GM23338 (cell line): Measurements from ENCODE around the gene LRRC17. TPM values are rescaled to one million over a fixed set of nuclear protein-coding genes. Genes with fewer than 3 reads are reported as not detected.

Source experiments
- ATAC-seq: fragments of 200-7000 bp; cut with Tn5 transposase; 3 replicates; pipeline ENCODE4 v1.9.1; 2020
- DNase-seq: peaks from one replicate; pipeline ENCODE4 v3.0.0-alpha.2; 2015; ENCODE audit warnings: low spot score
- H2AFZ ChIP-seq: fragments of 200-600 bp; sonication (generic); 2 replicates; pipeline ENCODE4 v1.8.0; 2016; ENCODE audit warnings: antibody characterized with exemption, mild to moderate bottlenecking, moderate library complexity
- H3F3A ChIP-seq: fragments of 200-600 bp; sonication (generic); replicated peaks from 2 replicates; pipeline ENCODE4 v1.8.0; 2017; ENCODE audit warnings: antibody characterized with exemption, mixed run types, low read depth
- H3K27ac ChIP-seq: fragments of 200-600 bp; sonication (generic); 2 replicates; pipeline ENCODE4 v1.6.1; 2016; ENCODE audit warnings: low read depth
- H3K27me3 ChIP-seq: fragments of 200-600 bp; sonication (generic); 2 replicates; pipeline ENCODE4 v1.8.0; 2016; ENCODE audit warnings: mild to moderate bottlenecking, mixed run types, moderate library complexity; ENCODE audit not compliant: insufficient read depth
- H3K36me3 ChIP-seq: fragments of 200-600 bp; sonication (generic); 2 replicates; pipeline ENCODE4 v1.8.0; 2016; ENCODE audit warnings: mild to moderate bottlenecking; ENCODE audit not compliant: insufficient read depth
- H3K4me1 ChIP-seq: fragments of 200-600 bp; sonication (generic); 2 replicates; pipeline ENCODE4 v1.8.0; 2016; ENCODE audit warnings: mild to moderate bottlenecking, moderate library complexity; ENCODE audit not compliant: insufficient read depth
- H3K4me2 ChIP-seq: fragments of 200-600 bp; sonication (generic); 2 replicates; pipeline ENCODE4 v1.7.1; 2017; ENCODE audit warnings: mixed run types
- H3K4me3 ChIP-seq: fragments of 200-600 bp; sonication (generic); 2 replicates; pipeline ENCODE4 v1.6.1; 2016; ENCODE audit warnings: mixed run types
- H3K79me2 ChIP-seq: fragments of 200-600 bp; sonication (generic); replicated peaks from 2 replicates; pipeline ENCODE4 v1.8.0; 2017; ENCODE audit warnings: mild to moderate bottlenecking; ENCODE audit not compliant: insufficient read depth
- H3K9me2 ChIP-seq: fragments of 200-600 bp; sonication (generic); 2 replicates; pipeline ENCODE4 v1.8.0; 2017; ENCODE audit not compliant: insufficient read depth
- H4K20me1 ChIP-seq: fragments of 200-600 bp; sonication (generic); replicated peaks from 2 replicates; pipeline ENCODE4 v1.8.0; 2017; ENCODE audit warnings: mild to moderate bottlenecking; ENCODE audit not compliant: insufficient read depth
- H3K27ac Mint-ChIP-seq: 2 replicates; pipeline ENCODE4 v1.8.0; 2020; ENCODE audit warnings: inconsistent platforms, mild to moderate bottlenecking, moderate library complexity, mixed read lengths
- H3K27me3 Mint-ChIP-seq: 3 replicates; pipeline ENCODE4 v1.8.0; 2022; ENCODE audit warnings: low read depth, mild to moderate bottlenecking, moderate library complexity, mixed read lengths, inconsistent platforms; ENCODE audit not compliant: insufficient read depth, poor library complexity
- H3K36me3 Mint-ChIP-seq: 3 replicates; pipeline ENCODE4 v1.8.0; 2021; ENCODE audit warnings: low read depth, mild to moderate bottlenecking, inconsistent platforms, moderate library complexity, mixed read lengths
- H3K4me1 Mint-ChIP-seq: 3 replicates; pipeline ENCODE4 v1.8.0; 2020; ENCODE audit warnings: mild to moderate bottlenecking, inconsistent platforms, mixed read lengths
- H3K4me3 Mint-ChIP-seq: 3 replicates; pipeline ENCODE4 v1.8.0; 2021; ENCODE audit warnings: moderate library complexity, mild to moderate bottlenecking, inconsistent platforms, mixed read lengths
- H3K9me3 Mint-ChIP-seq: 3 replicates; pipeline ENCODE4 v1.8.0; 2020; ENCODE audit warnings: moderate library complexity, mild to moderate bottlenecking, inconsistent platforms, mixed read lengths
- CREB1 ChIP-seq: fragments of 250-450 bp; sonication (Bioruptor Pico); IDR thresholded peaks from 2 replicates; pipeline ENCODE4 v1.5.0; 2020; ENCODE audit warnings: low read depth, mild to moderate bottlenecking, moderate library complexity
- CTCF ChIP-seq, 2 experiments: fragments of 200-600 bp in 1 of 2; sonication (generic) in 1 of 2; conservative IDR thresholded peaks; 2 replicates each; pipeline versions ENCODE4 v1.5.1 to v1.6.1; 2016 to 2017; ENCODE audit warnings: antibody characterized with exemption in 2 of 2, low read depth in 2 of 2, mild to moderate bottlenecking in 2 of 2, moderate library complexity in 1 of 2
- ETS1 ChIP-seq: IDR thresholded peaks from 2 replicates; pipeline ENCODE4 v1.6.1; 2016; ENCODE audit warnings: antibody characterized with exemption
- EZH2 ChIP-seq: fragments of 200-600 bp; sonication (generic); IDR thresholded peaks from one replicate; pipeline ENCODE4 v1.8.0; 2017; ENCODE audit warnings: antibody characterized with exemption, mild to moderate bottlenecking, low read depth; ENCODE audit not compliant: unreplicated experiment
- EZH2phosphoT487 ChIP-seq: fragments of 200-600 bp; sonication (generic); IDR thresholded peaks from one replicate; pipeline ENCODE4 v1.8.1; 2018; ENCODE audit warnings: antibody characterized with exemption; ENCODE audit not compliant: unreplicated experiment
- JUNB ChIP-seq: IDR thresholded peaks from one replicate; pipeline ENCODE4 v1.6.1; 2016; ENCODE audit warnings: antibody characterized with exemption; ENCODE audit not compliant: unreplicated experiment
- NANOG ChIP-seq: IDR thresholded peaks from 2 replicates; pipeline ENCODE4 v1.6.1; 2016; ENCODE audit warnings: antibody characterized with exemption, borderline replicate concordance
- POLR2AphosphoS5 ChIP-seq: IDR thresholded peaks from 2 replicates; pipeline ENCODE4 v1.6.1; 2016; ENCODE audit warnings: antibody characterized with exemption, low read depth
- STAT1 ChIP-seq: IDR thresholded peaks from one replicate; pipeline ENCODE4 v1.6.1; 2016; ENCODE audit warnings: antibody characterized with exemption; ENCODE audit not compliant: unreplicated experiment
- ZNF114 ChIP-seq: fragments of 250-450 bp; sonication (Bioruptor Pico); IDR thresholded peaks from 2 replicates; pipeline ENCODE4 v1.5.0; 2020; ENCODE audit warnings: mild to moderate bottlenecking, moderate library complexity
- ZNF331 ChIP-seq: fragments of 250-450 bp; sonication (Bioruptor Pico); IDR thresholded peaks from 2 replicates; pipeline ENCODE4 v1.5.0; 2020; ENCODE audit warnings: low read depth, mild to moderate bottlenecking, moderate library complexity
- polyA plus RNA-seq: library from polyadenylated mRNA; unstranded; fragments of >200 nt; fragmentation: Nextera tagmentation; extraction: Ambion mirVana; gene quantifications from 2 replicates; pipeline ENCODE4 v1.2.1, GENCODE V29; 2016
- total RNA-seq: library from RNA; depleted of rRNA; stranded (reverse); fragments of >200 nt; shearing (Covaris generic); gene quantifications from 2 replicates; pipeline ENCODE4 v1.2.3, GENCODE V29; 2014
- TF ChIP-seq, protein P1 (sequence below): fragments of 250-450 bp; sonication (Bioruptor Pico); IDR thresholded peaks from 2 replicates; pipeline ENCODE4 v1.5.0; 2020; ENCODE audit warnings: mild to moderate bottlenecking, moderate library complexity

Gene LRRC17
- total and polyA plus RNA-seq, 2 experiments from 2014 or later = 2.8 to 3.1 TPM

- no peak for TF ChIP-seq NANOG
- no peak for TF ChIP-seq ZNF114 (CRISPR knock-in tag)
- no peak for TF ChIP-seq ETS1
- no peak for TF ChIP-seq POLR2AphosphoS5
- TF ChIP-seq EZH2 = no peak
- TF ChIP-seq JUNB = no peak
- Histone ChIP-seq H3F3A (no peaks in the 10 kb centered on the region), H4K20me1 (no peaks in the 10 kb centered on the region), H2AFZ (no peak overlapping the region), H3K27ac (no peak overlapping the region), H3K27me3 (no peaks in the 10 kb centered on the region), H3K79me2 (no peaks in the 10 kb centered on the region), H3K4me2 (no peak overlapping the region), H3K9me2 (peaks cover 4% of the 10 kb centered on the region), H3K4me1 (no peaks in the 10 kb centered on the region), H3K36me3 (no peaks in the 10 kb centered on the region), H3K4me3 (no peak overlapping the region)
- ATAC-seq = no peak
- Mint-ChIP-seq H3K36me3 (no peaks in the 10 kb centered on the region), H3K27me3 (peaks cover 2% of the 10 kb centered on the region), H3K27ac (no peak overlapping the region), H3K9me3 (no peaks in the 10 kb centered on the region), H3K4me1 (no peaks in the 10 kb centered on the region; the same call in 1 of the 3 replicates), H3K4me3 (no peak overlapping the region)
- DNase-seq = no peak
Observed at GRCh38 chr7:102896585-102896984, 16.2 kb upstream of the LRRC17 start.

DNA sequence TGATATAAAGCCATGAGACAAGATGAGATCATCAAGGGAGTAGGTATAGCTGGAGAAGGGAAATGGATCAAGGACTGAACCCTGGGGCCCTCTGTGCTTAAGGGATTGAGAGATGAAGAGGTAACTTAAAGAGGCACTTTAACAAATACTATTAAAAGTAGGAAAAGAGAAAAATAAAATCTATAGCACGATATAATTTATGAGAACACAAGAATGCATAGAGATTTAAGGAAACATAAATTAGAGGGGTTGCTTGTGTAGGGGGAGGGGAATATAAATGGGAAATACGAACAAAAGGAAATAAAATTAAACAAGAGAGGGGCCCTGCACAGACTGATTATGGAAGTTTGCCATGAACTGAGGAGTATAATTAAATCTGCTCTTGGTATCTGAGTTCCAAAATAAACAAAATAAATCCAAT is 15.6 kb upstream of the LRRC17 start:
- Mint-ChIP-seq H3K27me3 (peaks cover 2% of the 10 kb centered on the region), H3K27ac (no peak overlapping the region), H3K9me3 (no peaks in the 10 kb centered on the region), H3K4me3 (no peak overlapping the region), H3K4me1 (no peaks in the 10 kb centered on the region; the same call in 1 of the 3 replicates), H3K36me3 (no peaks in the 10 kb centered on the region)
- H2AFZ ChIP-seq = no peak overlapping the region
- no peak for ATAC-seq
- H4K20me1 ChIP-seq = no peaks in the 10 kb centered on the region
- no peak overlapping the region for H3K4me2 ChIP-seq
- peaks cover 4% of the 10 kb centered on the region for H3K9me2 ChIP-seq
- no peaks in the 10 kb centered on the region for H3F3A ChIP-seq
- no peak for DNase-seq
- H3K27me3 ChIP-seq = no peaks in the 10 kb centered on the region
- no peaks in the 10 kb centered on the region for H3K79me2 ChIP-seq
- no peaks in the 10 kb centered on the region for H3K36me3 ChIP-seq
- H3K27ac ChIP-seq = no peak overlapping the region
- no peaks in the 10 kb centered on the region for H3K4me1 ChIP-seq
- H3K4me3 ChIP-seq = no peak overlapping the region
- TF ChIP-seq CTCF (conservative IDR thresholded peaks at IDR 0.05; ENCODE audit: low read depth in 2 of 2) (no peak), ETS1 (no peak), STAT1 (no peak), NANOG (no peak), CREB1 (CRISPR knock-in tag) (no peak), EZH2phosphoT487 (no peak), ZNF331 (CRISPR knock-in tag) (no peak)
- TF ChIP-seq, protein P1, sequence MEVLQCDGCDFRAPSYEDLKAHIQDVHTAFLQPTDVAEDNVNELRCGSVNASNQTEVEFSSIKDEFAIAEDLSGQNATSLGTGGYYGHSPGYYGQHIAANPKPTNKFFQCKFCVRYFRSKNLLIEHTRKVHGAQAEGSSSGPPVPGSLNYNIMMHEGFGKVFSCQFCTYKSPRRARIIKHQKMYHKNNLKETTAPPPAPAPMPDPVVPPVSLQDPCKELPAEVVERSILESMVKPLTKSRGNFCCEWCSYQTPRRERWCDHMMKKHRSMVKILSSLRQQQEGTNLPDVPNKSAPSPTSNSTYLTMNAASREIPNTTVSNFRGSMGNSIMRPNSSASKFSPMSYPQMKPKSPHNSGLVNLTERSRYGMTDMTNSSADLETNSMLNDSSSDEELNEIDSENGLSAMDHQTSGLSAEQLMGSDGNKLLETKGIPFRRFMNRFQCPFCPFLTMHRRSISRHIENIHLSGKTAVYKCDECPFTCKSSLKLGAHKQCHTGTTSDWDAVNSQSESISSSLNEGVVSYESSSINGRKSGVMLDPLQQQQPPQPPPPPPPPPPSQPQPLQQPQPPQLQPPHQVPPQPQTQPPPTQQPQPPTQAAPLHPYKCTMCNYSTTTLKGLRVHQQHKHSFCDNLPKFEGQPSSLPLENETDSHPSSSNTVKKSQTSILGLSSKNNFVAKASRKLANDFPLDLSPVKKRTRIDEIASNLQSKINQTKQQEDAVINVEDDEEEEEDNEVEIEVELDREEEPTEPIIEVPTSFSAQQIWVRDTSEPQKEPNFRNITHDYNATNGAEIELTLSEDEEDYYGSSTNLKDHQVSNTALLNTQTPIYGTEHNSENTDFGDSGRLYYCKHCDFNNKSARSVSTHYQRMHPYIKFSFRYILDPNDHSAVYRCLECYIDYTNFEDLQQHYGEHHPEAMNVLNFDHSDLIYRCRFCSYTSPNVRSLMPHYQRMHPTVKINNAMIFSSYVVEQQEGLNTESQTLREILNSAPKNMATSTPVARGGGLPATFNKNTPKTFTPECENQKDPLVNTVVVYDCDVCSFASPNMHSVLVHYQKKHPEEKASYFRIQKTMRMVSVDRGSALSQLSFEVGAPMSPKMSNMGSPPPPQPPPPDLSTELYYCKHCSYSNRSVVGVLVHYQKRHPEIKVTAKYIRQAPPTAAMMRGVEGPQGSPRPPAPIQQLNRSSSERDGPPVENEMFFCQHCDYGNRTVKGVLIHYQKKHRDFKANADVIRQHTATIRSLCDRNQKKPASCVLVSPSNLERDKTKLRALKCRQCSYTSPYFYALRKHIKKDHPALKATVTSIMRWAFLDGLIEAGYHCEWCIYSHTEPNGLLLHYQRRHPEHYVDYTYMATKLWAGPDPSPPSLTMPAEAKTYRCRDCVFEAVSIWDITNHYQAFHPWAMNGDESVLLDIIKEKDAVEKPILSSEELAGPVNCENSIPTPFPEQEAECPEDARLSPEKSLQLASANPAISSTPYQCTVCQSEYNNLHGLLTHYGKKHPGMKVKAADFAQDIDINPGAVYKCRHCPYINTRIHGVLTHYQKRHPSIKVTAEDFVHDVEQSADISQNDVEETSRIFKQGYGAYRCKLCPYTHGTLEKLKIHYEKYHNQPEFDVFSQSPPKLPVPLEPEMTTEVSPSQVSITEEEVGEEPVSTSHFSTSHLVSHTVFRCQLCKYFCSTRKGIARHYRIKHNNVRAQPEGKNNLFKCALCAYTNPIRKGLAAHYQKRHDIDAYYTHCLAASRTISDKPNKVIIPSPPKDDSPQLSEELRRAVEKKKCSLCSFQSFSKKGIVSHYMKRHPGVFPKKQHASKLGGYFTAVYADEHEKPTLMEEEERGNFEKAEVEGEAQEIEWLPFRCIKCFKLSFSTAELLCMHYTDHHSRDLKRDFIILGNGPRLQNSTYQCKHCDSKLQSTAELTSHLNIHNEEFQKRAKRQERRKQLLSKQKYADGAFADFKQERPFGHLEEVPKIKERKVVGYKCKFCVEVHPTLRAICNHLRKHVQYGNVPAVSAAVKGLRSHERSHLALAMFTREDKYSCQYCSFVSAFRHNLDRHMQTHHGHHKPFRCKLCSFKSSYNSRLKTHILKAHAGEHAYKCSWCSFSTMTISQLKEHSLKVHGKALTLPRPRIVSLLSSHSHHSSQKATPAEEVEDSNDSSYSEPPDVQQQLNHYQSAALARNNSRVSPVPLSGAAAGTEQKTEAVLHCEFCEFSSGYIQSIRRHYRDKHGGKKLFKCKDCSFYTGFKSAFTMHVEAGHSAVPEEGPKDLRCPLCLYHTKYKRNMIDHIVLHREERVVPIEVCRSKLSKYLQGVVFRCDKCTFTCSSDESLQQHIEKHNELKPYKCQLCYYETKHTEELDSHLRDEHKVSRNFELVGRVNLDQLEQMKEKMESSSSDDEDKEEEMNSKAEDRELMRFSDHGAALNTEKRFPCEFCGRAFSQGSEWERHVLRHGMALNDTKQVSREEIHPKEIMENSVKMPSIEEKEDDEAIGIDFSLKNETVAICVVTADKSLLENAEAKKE = no peak
